Fibroblast of lung (primary cell): ENCODE measurements around the gene SAMD7.

Experiments
- CTCF ChIP-seq, 2 donors: IDR thresholded peaks in 1 of 2; conservative IDR thresholded peaks in 1 of 2; 1 replicate in 1 of 2; 2 replicates in 1 of 2; pipeline ENCODE4 v1.5.1; 2011 to 2012; ENCODE audit warnings: low read length in 2 of 2, control low read depth in 1 of 2, inconsistent platforms in 1 of 2, low read depth in 1 of 2, mild to moderate bottlenecking in 1 of 2
- EZH2 ChIP-seq: IDR thresholded peaks from 2 replicates; pipeline ENCODE4 v1.5.1; 2012; ENCODE audit warnings: low read length, control low read depth, mild to moderate bottlenecking; ENCODE audit errors: missing control alignments

GRCh38 chr3:169907944-169908343 lies 3.4 kb upstream of the SAMD7 start:
- TF ChIP-seq EZH2 = no peak
- TF ChIP-seq CTCF (conservative IDR thresholded peaks at IDR 0.05 in 1 of 2, IDR thresholded peaks at IDR 0.05 in 1 of 2; ENCODE audit: low read depth in 1 of 2, low read length in 2 of 2) = no peak
